Ishikawa (cell line): Measurements from ENCODE around the gene PLSCR3.

ENCODE experiments used
- CEBPB ChIP-seq: IDR thresholded peaks from 2 replicates; pipeline ENCODE4 v1.6.1; 2012
- CREB1 ChIP-seq: IDR thresholded peaks from 2 replicates; pipeline ENCODE4 v1.6.1; 2012; ENCODE audit warnings: low read depth
- EGR1 ChIP-seq: IDR thresholded peaks from 2 replicates; pipeline ENCODE4 v1.6.1; 2012
- EP300 ChIP-seq: IDR thresholded peaks from 2 replicates; pipeline ENCODE4 v1.6.1; 2012; ENCODE audit warnings: borderline replicate concordance
- FOXM1 ChIP-seq: IDR thresholded peaks from 2 replicates; pipeline ENCODE4 v1.6.1; 2012; ENCODE audit warnings: low read depth, borderline replicate concordance
- MAX ChIP-seq: IDR thresholded peaks from 2 replicates; pipeline ENCODE4 v1.6.1; 2012
- NFIC ChIP-seq: IDR thresholded peaks from 2 replicates; pipeline ENCODE4 v1.6.1; 2012
- RAD21 ChIP-seq: IDR thresholded peaks from 2 replicates; pipeline ENCODE4 v1.6.1; 2012; ENCODE audit warnings: low read depth
- REST ChIP-seq: IDR thresholded peaks from 2 replicates; pipeline ENCODE4 v1.6.1; 2012; ENCODE audit warnings: low read depth, mild to moderate bottlenecking
- TAF1 ChIP-seq: IDR thresholded peaks from 2 replicates; pipeline ENCODE4 v1.6.1; 2012; ENCODE audit warnings: low read depth, mild to moderate bottlenecking
- TEAD4 ChIP-seq: IDR thresholded peaks from 2 replicates; pipeline ENCODE4 v1.6.1; 2012
- USF1 ChIP-seq: IDR thresholded peaks from 2 replicates; pipeline ENCODE4 v1.6.1; 2012
- YY1 ChIP-seq: IDR thresholded peaks from 2 replicates; pipeline ENCODE4 v1.6.1; 2012; ENCODE audit warnings: low read depth
- ZBTB7A ChIP-seq: IDR thresholded peaks from 2 replicates; pipeline ENCODE4 v1.6.1; 2012; ENCODE audit warnings: low read depth

- no peak for TF ChIP-seq EP300
- TF ChIP-seq YY1 = no peak
- TF ChIP-seq REST = no peak
- TF ChIP-seq CREB1 = no peak
- TF ChIP-seq RAD21 = no peak
- TF ChIP-seq NFIC = no peak
- TF ChIP-seq CEBPB = no peak
- TF ChIP-seq TAF1 = no peak
- no peak for TF ChIP-seq MAX
- TF ChIP-seq ZBTB7A = no peak
- TF ChIP-seq EGR1 = no peak
- TF ChIP-seq TEAD4 = no peak
- no peak for TF ChIP-seq USF1
- TF ChIP-seq FOXM1 = no peak
Observed at GRCh38 chr17:7426203-7426863, 32.0 kb upstream of the PLSCR3 start.
